HUES48 (cell line): ENCODE measurements around the gene ISM1.

Experiments
- H3K27ac ChIP-seq: one replicate; pipeline ENCODE4 v1.7.0; 2013; ENCODE audit warnings: low read depth, low read length, inconsistent platforms
- H3K27me3 ChIP-seq: 2 replicates; pipeline ENCODE4 v1.6.1; 2013; ENCODE audit warnings: mild to moderate bottlenecking, low read length; ENCODE audit not compliant: control insufficient read depth, insufficient read depth
- H3K36me3 ChIP-seq: 2 replicates; pipeline ENCODE4 v1.6.1; 2013; ENCODE audit warnings: low read length; ENCODE audit not compliant: control insufficient read depth, insufficient read depth
- H3K4me1 ChIP-seq: 2 replicates; pipeline ENCODE4 v1.6.1; 2013; ENCODE audit warnings: mild to moderate bottlenecking, low read length; ENCODE audit not compliant: control insufficient read depth, insufficient read depth
- H3K4me3 ChIP-seq: 2 replicates; pipeline ENCODE4 v1.5.1; 2013; ENCODE audit warnings: mild to moderate bottlenecking, low read depth, low read length
- H3K9ac ChIP-seq: 2 replicates; pipeline ENCODE4 v1.6.1; 2013; ENCODE audit warnings: mild to moderate bottlenecking, low read depth, low read length, moderate library complexity
- H3K9me3 ChIP-seq: 2 replicates; pipeline ENCODE4 v1.6.1; 2013; ENCODE audit warnings: low read length; ENCODE audit not compliant: control insufficient read depth, insufficient read depth

The ISM1 gene

DNA sequence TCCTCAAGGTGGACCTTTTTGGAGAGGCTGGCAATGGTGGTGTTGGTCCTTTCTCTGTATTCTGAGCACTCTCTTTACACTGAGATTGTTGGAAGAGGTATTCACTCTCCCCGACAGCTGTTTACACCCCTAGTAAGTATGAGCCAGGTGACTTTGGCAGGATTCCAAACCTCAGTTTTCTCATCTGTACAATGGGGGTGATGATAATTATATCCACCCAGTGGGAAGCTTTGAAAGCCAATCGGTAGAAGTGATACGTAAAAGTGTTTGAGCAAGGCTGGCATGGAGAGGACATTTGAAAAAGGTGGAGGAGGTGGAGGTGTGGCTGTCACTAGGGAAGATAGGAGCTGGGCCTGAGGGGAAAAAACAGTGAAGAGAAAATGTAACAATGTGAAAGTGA lies 35.5 kb downstream of the ISM1 start:
- Histone ChIP-seq H3K9ac (no peak overlapping the region), H3K4me1 (no peaks in the 10 kb centered on the region), H3K27ac (no peak overlapping the region), H3K4me3 (no peak overlapping the region), H3K9me3 (no peaks in the 10 kb centered on the region), H3K36me3 (no peaks in the 10 kb centered on the region), H3K27me3 (no peaks in the 10 kb centered on the region)

DNA sequence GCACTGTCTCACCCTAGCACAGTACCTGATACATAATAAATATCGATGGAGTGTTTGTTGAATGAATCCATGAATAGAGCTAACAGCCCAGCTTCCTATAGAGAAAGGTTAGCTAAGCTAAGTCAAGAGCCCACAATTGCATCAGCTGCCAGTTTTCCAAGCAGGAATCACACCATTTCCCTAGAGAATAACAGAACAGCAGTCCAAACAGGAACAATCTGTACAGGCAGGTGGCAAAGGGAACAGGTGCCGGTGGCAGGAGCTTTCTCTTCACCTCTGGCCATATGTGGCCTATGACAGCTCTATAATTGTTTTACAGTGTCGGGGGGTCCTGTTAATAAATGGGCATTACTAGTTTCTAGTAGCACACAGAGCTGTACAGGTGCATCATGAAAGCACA lies 38.8 kb downstream of the ISM1 start:
- Histone ChIP-seq H3K4me3 (no peak overlapping the region), H3K9me3 (no peaks in the 10 kb centered on the region), H3K36me3 (no peaks in the 10 kb centered on the region), H3K27me3 (no peaks in the 10 kb centered on the region), H3K9ac (no peak overlapping the region), H3K27ac (no peak overlapping the region), H3K4me1 (no peaks in the 10 kb centered on the region)

DNA sequence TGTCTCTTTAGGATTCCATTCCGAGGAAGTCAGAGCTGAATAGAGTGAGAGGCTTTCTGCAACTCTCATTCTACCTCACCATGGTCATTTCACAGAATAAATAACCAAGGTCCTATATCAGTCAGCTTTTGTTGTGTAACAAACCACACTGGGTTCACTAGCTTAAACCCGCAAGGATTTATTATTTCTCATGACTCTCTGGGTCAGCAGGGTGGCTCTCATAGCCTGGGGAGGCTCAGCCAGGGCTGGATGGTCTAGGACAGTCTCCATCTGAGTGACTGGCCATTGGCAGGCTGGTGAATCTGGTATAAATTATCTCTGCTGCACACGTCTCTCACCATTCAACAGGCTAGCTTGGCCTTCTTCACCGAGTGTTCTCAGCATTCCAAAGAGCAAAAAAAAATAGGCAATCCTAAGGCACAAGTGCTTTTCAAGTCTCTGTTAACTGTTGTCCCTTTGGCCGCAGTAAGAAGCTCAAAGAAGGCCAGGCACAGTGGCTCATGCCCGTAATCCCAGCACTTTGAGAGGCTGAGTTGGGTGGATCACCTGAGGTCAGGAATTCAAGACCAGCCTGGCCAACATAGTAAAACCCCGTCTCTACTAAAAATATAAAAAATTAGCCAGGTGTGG lies 39.7 kb downstream of the ISM1 start:
- H3K9me3 ChIP-seq, result no peaks in the 10 kb centered on the region
- no peak overlapping the region for H3K27ac ChIP-seq
- no peaks in the 10 kb centered on the region for H3K36me3 ChIP-seq
- H3K4me3 ChIP-seq, result no peak overlapping the region
- H3K27me3 ChIP-seq, result no peaks in the 10 kb centered on the region
- H3K9ac ChIP-seq, result no peak overlapping the region
- H3K4me1 ChIP-seq, result no peaks in the 10 kb centered on the region

DNA sequence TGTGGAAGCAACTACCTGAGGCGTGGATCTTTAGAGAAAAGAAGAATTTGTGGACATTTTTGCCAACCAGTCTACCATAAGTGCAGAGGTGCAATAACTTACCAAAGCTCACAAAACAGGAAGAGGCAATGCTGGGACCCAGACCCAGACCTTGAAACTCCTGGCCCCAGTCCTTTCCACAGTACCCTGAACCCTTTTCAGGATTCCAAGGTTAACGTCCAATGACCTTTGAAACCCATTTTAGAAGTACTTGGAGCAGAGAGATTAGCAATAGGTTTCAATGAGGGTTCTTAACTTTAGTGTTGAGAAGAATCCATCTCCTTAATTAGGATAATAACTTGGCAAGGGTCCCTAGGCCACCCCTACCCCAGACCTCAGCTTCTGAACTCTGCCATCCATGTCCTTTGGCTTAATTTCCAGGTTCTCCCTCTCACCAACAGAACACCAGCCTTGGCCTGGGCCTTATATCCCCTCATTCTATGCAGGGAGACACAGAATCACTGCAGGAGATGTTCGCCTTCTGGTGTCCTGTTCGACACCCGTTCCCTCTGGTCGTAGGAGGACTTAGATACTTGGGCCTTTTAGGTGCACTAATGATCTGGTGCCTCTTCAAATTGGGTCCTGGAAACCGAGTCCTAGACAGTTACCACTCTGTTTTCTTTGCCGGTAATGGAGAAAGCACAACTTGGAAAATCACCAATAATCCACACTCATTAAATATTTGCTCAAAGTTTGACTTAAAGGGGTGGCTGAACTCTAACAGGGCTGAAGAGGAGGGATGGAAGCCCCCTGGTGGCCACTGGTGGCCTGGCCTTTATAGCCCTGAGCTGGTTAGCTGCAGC lies 40.6 kb downstream of the ISM1 start:
- Histone ChIP-seq H3K4me3 (no peak overlapping the region), H3K9me3 (no peaks in the 10 kb centered on the region), H3K9ac (no peak overlapping the region), H3K36me3 (no peaks in the 10 kb centered on the region), H3K27me3 (no peaks in the 10 kb centered on the region), H3K27ac (no peak overlapping the region), H3K4me1 (no peaks in the 10 kb centered on the region)

DNA sequence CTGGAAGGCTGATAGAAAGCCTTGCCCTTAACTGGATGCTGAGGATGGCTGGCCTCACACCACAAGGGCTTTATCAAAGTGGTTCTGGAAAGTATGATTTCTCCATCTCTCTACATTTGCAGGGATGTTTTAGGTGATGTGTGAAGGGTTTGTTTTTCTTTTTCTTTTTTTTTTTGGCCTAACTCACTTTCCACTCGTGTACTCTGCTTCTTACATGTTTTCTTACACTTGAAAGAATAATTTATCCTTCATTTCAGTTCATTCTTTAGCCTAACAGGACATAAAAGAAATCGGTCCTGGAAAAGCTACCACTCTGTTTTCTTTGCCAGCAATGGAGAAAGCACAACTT lies 41.2 kb downstream of the ISM1 start:
- no peaks in the 10 kb centered on the region for H3K9me3 ChIP-seq

DNA sequence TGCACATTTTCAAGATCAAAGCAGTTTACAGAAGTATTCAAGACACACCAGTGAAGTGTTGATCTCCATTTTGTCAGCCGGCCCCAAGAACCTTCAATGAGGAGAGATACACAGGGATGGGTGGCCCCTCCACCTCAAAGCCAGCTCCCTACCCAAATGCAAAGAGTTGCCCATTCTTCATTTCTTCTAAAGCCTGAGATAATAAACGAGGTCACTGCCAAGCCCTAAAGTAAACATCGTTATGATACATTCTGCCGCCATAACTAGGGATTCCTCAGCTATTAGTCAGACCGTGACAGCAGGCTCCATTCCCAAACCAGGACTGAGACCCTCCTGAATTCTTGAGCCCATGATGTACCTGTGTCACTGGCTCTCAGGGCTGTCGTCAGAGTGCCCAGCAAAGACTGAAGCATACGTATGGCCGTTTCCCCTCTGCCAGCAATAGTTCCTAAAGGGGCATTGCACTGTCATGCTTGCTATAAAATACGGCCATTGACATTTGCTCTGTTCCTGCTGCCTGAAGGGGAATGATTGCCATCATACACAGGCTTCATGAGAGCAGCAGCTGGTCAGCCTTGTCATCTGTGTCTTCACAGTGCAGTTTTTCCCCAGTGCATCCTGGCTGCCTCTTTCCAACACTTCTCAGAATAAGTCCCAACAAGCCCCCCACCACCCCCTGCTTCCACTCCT lies 41.7 kb downstream of the ISM1 start:
- no peak overlapping the region for H3K4me3 ChIP-seq
- no peak overlapping the region for H3K27ac ChIP-seq
- H3K4me1 ChIP-seq, result no peaks in the 10 kb centered on the region
- no peaks in the 10 kb centered on the region for H3K27me3 ChIP-seq
- no peaks in the 10 kb centered on the region for H3K9me3 ChIP-seq
- no peaks in the 10 kb centered on the region for H3K36me3 ChIP-seq
- no peak overlapping the region for H3K9ac ChIP-seq

More for the DNA sequence above, 41.2 kb downstream of the ISM1 start:
- Histone ChIP-seq H3K4me3 (no peak overlapping the region), H3K9ac (no peak overlapping the region), H3K27ac (no peak overlapping the region), H3K4me1 (no peaks in the 10 kb centered on the region), H3K36me3 (no peaks in the 10 kb centered on the region), H3K27me3 (no peaks in the 10 kb centered on the region)

DNA sequence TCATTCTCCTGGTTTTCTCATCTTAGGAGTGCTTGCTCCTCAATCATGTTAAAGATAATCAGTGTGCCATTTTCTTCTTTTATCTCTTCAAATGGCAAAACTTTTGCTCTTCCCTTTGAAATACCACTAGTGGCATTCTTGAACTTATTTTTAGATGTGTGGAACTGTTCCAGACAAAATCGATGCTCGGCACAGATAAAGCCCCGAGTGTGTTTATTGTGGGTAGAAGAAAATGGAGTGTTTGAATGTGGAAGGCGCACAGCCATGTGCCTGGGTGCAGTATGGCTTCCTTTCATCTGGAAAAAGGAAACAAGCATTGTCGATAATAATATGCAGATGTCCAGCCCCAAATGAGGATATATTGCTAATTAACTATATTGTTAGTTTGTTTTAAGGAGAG lies 42.4 kb downstream of the ISM1 start:
- H3K4me1 ChIP-seq, result no peaks in the 10 kb centered on the region
- H3K27me3 ChIP-seq, result no peaks in the 10 kb centered on the region
- H3K27ac ChIP-seq, result no peak overlapping the region
- H3K4me3 ChIP-seq, result no peak overlapping the region
- H3K36me3 ChIP-seq, result no peaks in the 10 kb centered on the region
- no peaks in the 10 kb centered on the region for H3K9me3 ChIP-seq
- H3K9ac ChIP-seq, result no peak overlapping the region

DNA sequence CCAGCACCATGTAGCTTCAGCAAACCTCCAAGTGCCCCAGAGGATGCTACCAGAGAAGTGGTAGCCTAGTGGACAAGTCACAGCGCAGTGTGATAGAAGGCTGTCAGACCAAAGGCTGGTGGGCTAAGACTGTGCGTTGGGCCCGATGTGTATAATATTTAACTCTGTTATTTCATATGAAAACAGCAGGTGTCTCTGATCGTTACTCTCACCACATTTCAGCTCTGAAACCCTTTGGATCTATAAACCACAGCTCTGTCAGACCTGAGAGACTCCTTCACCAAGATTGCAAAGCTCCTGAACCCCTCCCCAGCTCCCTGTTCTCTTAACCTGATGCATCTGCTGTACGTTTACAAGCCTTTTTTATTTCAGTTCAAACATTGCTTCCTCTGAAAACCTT lies 43.8 kb downstream of the ISM1 start:
- Histone ChIP-seq H3K9ac (no peak overlapping the region), H3K4me1 (no peaks in the 10 kb centered on the region), H3K9me3 (no peaks in the 10 kb centered on the region), H3K36me3 (no peaks in the 10 kb centered on the region), H3K27ac (no peak overlapping the region), H3K27me3 (no peaks in the 10 kb centered on the region), H3K4me3 (no peak overlapping the region)

DNA sequence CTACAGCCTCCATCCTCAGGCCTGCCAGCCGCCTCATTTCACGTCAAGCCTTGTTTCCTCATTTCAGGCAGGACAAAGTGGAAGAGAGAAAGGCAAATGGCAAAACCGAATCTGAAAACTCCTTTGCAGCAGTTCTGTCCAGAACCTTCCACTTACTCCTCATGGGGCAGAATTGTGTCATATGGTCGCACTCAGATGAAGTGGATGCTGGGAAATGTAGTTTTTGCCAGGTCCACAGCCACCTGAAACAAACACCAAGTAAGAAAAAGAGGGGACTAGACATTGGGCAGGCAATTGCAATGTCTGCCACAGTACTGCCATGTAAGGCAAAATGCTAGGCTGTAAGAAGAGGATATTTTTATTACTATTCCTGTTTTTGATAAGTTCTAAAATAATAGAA lies 44.9 kb downstream of the ISM1 start:
- no peaks in the 10 kb centered on the region for H3K4me1 ChIP-seq
- H3K9me3 ChIP-seq, result no peaks in the 10 kb centered on the region
- H3K4me3 ChIP-seq, result no peak overlapping the region
- H3K27ac ChIP-seq, result no peak overlapping the region
- H3K27me3 ChIP-seq, result no peaks in the 10 kb centered on the region
- no peaks in the 10 kb centered on the region for H3K36me3 ChIP-seq
- no peak overlapping the region for H3K9ac ChIP-seq

DNA sequence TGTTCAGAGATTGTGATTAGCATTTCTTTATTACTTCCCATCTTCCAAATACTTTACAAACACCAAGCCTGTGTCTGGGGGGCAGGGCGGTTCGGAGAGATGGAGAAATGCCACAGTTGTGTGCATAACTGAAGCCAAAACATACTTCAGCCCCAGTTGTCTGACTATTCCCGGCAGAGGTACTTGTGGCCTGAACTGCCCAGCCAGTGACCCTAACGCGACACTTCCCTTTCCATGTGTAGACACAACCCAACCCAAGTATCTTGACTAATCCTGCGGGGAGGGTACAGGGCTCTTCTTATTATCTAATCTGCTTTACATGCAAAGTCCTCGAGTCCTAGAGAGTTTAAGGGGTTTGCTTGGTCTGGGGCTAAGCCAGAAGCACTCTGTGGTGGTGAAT lies 46.2 kb downstream of the ISM1 start:
- no peak overlapping the region for H3K4me3 ChIP-seq
- no peaks in the 10 kb centered on the region for H3K9me3 ChIP-seq
- no peak overlapping the region for H3K27ac ChIP-seq
- H3K4me1 ChIP-seq, result no peaks in the 10 kb centered on the region
- no peak overlapping the region for H3K9ac ChIP-seq
- H3K36me3 ChIP-seq, result no peaks in the 10 kb centered on the region
- H3K27me3 ChIP-seq, result no peaks in the 10 kb centered on the region

DNA sequence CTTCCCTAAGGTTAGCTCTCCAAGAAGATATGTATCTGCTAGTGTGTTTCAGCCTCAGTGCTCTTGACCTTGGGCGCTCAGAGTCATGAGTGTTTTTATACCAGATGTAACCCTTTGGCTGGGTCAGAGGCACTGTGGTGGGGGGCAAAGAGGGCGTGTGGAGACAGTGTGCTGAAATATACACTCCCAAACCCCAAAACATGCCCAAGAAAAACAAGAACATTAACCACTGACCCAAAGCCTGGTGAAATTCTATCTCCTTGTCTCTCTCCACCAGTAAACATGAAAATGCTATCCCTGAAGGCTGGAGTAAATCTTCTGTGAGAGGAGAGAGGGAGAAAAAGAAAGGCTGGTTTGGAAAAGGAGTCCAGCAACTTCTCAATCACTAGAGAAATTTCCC lies 47.9 kb downstream of the ISM1 start:
- H3K27ac ChIP-seq, result no peak overlapping the region
- H3K4me3 ChIP-seq, result no peak overlapping the region
- H3K9ac ChIP-seq, result no peak overlapping the region
- no peaks in the 10 kb centered on the region for H3K9me3 ChIP-seq
- H3K27me3 ChIP-seq, result no peaks in the 10 kb centered on the region
- H3K4me1 ChIP-seq, result 0 out of 2 replicates have a peak, but pooled peaks cover under 1% of the 10 kb centered on the region
- no peaks in the 10 kb centered on the region for H3K36me3 ChIP-seq
